Measurements from ENCODE around the gene ITPR2.
A peak's percentile ranks its signal among the peaks of the same experiment; 100 is the strongest.
"Not testable (repeated sequence)": the region's sequence is repeated elsewhere in the genome, so short reads cannot be mapped to it uniquely, and the experiment has no call there.

Gene ITPR2

GRCh38 chr12:26654623-26655022, 178.4 kb downstream of the ITPR2 start:
- no peak for DNase-seq

GRCh38 chr12:26651566-26652188, 181.3 kb downstream of the ITPR2 start:
- peak; percentile 43 for DNase-seq

GRCh38 chr12:26651036-26651435, 182.0 kb downstream of the ITPR2 start:
- no peak for DNase-seq

- no peak for DNase-seq
These were observed 184.0 kb downstream of the ITPR2 start for GRCh38 chr12:26648999-26649398.

- DNase-seq, result peak; percentile 78
These were observed 184.4 kb downstream of the ITPR2 start for GRCh38 chr12:26648584-26648983.

GRCh38 chr12:26648066-26648465, 184.9 kb downstream of the ITPR2 start:
- DNase-seq, result no peak

GRCh38 chr12:26647088-26647487, 185.9 kb downstream of the ITPR2 start:
- DNase-seq, result no peak

- DNase-seq, result no peak
These were observed 186.4 kb downstream of the ITPR2 start for GRCh38 chr12:26646571-26646970.

- DNase-seq, result not testable (repeated sequence)
These were observed 188.6 kb downstream of the ITPR2 start for GRCh38 chr12:26644376-26644775.

- no peak for DNase-seq
These were observed 189.3 kb downstream of the ITPR2 start for GRCh38 chr12:26643532-26644315.

GRCh38 chr12:26642361-26642760, 190.6 kb downstream of the ITPR2 start:
- DNase-seq, result no peak

GRCh38 chr12:26636710-26637328, 196.2 kb downstream of the ITPR2 start:
- DNase-seq, result peak; percentile 77

- DNase-seq, result peak; percentile 9
These were observed 199.3 kb downstream of the ITPR2 start for GRCh38 chr12:26633591-26634210.

- DNase-seq, result no peak
These were observed 200.2 kb downstream of the ITPR2 start for GRCh38 chr12:26632756-26633155.

GRCh38 chr12:26631846-26632245, 201.1 kb downstream of the ITPR2 start:
- no peak for DNase-seq

- peak; percentile 59 for DNase-seq
These were observed 202.4 kb downstream of the ITPR2 start for GRCh38 chr12:26630546-26631027.

- no peak for DNase-seq
These were observed 203.1 kb downstream of the ITPR2 start for GRCh38 chr12:26629864-26630263.

GRCh38 chr12:26628234-26628633, 204.8 kb downstream of the ITPR2 start:
- DNase-seq, result no peak

GRCh38 chr12:26627335-26627734, 205.7 kb downstream of the ITPR2 start:
- DNase-seq, result no peak

GRCh38 chr12:26623136-26623535, 209.9 kb downstream of the ITPR2 start:
- DNase-seq, result no peak

- DNase-seq, result no peak
These were observed 210.4 kb downstream of the ITPR2 start for GRCh38 chr12:26622601-26623000.

- no peak for DNase-seq
These were observed 211.1 kb downstream of the ITPR2 start for GRCh38 chr12:26621932-26622331.

GRCh38 chr12:26620907-26621306, 212.1 kb downstream of the ITPR2 start:
- DNase-seq, result no peak
